ENCODE results near the gene NCK2. TPM values are rescaled to one million over a fixed set of nuclear protein-coding genes. Genes with fewer than 3 reads are reported as not detected.

NCK2 gene
- total RNA-seq, 1 experiment from 2014 or later: 21.6 TPM

DNA sequence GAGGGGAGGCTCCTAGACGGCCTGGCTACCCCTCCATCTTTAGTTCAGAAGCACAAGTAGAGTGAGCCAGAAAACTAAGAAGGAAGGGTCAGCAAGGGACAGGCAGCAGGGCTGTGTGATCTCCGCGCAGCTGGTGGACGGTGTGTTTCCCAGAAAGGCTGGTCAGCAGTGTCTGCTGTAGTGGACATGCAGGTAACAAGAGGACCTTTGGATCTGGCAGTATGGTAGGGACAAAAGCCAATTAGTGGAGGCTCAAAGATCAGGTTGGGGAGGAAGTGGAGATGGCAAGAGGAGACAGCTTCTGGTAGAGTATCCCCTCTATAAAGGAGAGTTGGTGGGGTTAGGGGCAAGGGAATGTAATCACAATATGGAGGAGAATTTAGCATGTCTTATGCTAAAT, 95.1 kb downstream of the NCK2 start:
- H3K4me3 ChIP-seq (ENCODE audit: low read depth, low read length, poor library complexity, severe bottlenecking): no peak overlapping the region
- H3K4me1 ChIP-seq (ENCODE audit: insufficient read depth, low read length, poor library complexity, severe bottlenecking): no peaks in the 10 kb centered on the region
- H3K27me3 ChIP-seq (replicated peaks; ENCODE audit: insufficient read depth, low read depth, low read length, poor library complexity): no peaks in the 10 kb centered on the region
- ChIA-PET POLR2A (ENCODE audit: low non-redundant PET) (no interaction called here), CTCF (no interaction called here)
- no peaks in the 10 kb centered on the region for H3K36me3 ChIP-seq (ENCODE audit: insufficient read depth, low read length, poor library complexity, severe bottlenecking)
- TF ChIP-seq, protein P1, sequence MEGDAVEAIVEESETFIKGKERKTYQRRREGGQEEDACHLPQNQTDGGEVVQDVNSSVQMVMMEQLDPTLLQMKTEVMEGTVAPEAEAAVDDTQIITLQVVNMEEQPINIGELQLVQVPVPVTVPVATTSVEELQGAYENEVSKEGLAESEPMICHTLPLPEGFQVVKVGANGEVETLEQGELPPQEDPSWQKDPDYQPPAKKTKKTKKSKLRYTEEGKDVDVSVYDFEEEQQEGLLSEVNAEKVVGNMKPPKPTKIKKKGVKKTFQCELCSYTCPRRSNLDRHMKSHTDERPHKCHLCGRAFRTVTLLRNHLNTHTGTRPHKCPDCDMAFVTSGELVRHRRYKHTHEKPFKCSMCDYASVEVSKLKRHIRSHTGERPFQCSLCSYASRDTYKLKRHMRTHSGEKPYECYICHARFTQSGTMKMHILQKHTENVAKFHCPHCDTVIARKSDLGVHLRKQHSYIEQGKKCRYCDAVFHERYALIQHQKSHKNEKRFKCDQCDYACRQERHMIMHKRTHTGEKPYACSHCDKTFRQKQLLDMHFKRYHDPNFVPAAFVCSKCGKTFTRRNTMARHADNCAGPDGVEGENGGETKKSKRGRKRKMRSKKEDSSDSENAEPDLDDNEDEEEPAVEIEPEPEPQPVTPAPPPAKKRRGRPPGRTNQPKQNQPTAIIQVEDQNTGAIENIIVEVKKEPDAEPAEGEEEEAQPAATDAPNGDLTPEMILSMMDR (conservative IDR thresholded peaks at IDR 0.05; ENCODE audit: low read depth, low read length): no peak
- no peak for TF ChIP-seq EZH2 (IDR thresholded peaks at IDR 0.05; ENCODE audit: borderline replicate concordance, low read depth, low read length, poor library complexity, severe bottlenecking)
- DNase-seq (ENCODE audit: low spot score): no peak
- BruUV-seq (replicated peaks): no TSS peak
- peaks cover 4% of the 10 kb centered on the region for H3K9me3 ChIP-seq (ENCODE audit: low read depth, low read length, poor library complexity, severe bottlenecking)
- H3K27ac ChIP-seq (ENCODE audit: low read depth, low read length, poor library complexity, severe bottlenecking): no peak overlapping the region
- intact Hi-C loops (cut with micrococcal nuclease; ENCODE audit: unreplicated experiment): no loop called here

GRCh38 chr2:105840933-105841332, 96.2 kb downstream of the NCK2 start:
- H3K4me1 ChIP-seq (ENCODE audit: insufficient read depth, low read length, poor library complexity, severe bottlenecking): no peaks in the 10 kb centered on the region
- no peaks in the 10 kb centered on the region for H3K36me3 ChIP-seq (ENCODE audit: insufficient read depth, low read length, poor library complexity, severe bottlenecking)
- H3K27ac ChIP-seq (ENCODE audit: low read depth, low read length, poor library complexity, severe bottlenecking): no peak overlapping the region
- ChIA-PET CTCF (no interaction called here), POLR2A (ENCODE audit: low non-redundant PET) (no interaction called here)
- no peak overlapping the region for H3K4me3 ChIP-seq (ENCODE audit: low read depth, low read length, poor library complexity, severe bottlenecking)
- BruUV-seq (replicated peaks): no TSS peak
- H3K27me3 ChIP-seq (replicated peaks; ENCODE audit: insufficient read depth, low read depth, low read length, poor library complexity): no peaks in the 10 kb centered on the region
- no peak for TF ChIP-seq EZH2 (IDR thresholded peaks at IDR 0.05; ENCODE audit: borderline replicate concordance, low read depth, low read length, poor library complexity, severe bottlenecking)
- TF ChIP-seq, protein P1 (conservative IDR thresholded peaks at IDR 0.05; ENCODE audit: low read depth, low read length): no peak
- intact Hi-C loops (cut with micrococcal nuclease; ENCODE audit: unreplicated experiment): no loop called here
- no peak for DNase-seq (ENCODE audit: low spot score)
- H3K9me3 ChIP-seq (ENCODE audit: low read depth, low read length, poor library complexity, severe bottlenecking): no peaks in the 10 kb centered on the region

DNA sequence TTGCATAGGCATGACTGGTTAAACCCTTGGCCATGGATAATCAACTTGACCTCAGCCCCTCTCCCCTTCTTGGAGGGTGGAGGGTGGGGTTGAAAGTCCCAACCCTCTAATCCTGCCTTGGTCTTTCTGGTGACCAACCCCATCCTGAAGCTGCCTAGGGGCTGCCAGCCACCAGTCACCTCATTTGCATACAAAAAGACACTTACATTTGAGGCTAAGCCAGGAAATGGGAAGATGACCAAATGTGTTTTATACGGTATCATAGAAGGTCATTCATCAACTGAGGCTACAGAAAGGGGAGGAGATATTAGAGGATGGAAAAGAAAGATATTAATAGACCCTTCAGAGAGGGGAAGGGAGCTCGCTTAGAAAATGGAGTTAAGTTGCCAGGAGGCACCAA, 96.8 kb downstream of the NCK2 start:
- ChIA-PET CTCF (no interaction called here), POLR2A (ENCODE audit: low non-redundant PET) (no interaction called here)
- no peaks in the 10 kb centered on the region for H3K4me1 ChIP-seq (ENCODE audit: insufficient read depth, low read length, poor library complexity, severe bottlenecking)
- no peak overlapping the region for H3K27ac ChIP-seq (ENCODE audit: low read depth, low read length, poor library complexity, severe bottlenecking)
- H3K4me3 ChIP-seq (ENCODE audit: low read depth, low read length, poor library complexity, severe bottlenecking): no peak overlapping the region
- intact Hi-C loops (cut with micrococcal nuclease; ENCODE audit: unreplicated experiment): no loop called here
- no peaks in the 10 kb centered on the region for H3K36me3 ChIP-seq (ENCODE audit: insufficient read depth, low read length, poor library complexity, severe bottlenecking)
- H3K27me3 ChIP-seq (replicated peaks; ENCODE audit: insufficient read depth, low read depth, low read length, poor library complexity): no peaks in the 10 kb centered on the region
- DNase-seq (ENCODE audit: low spot score): no peak
- no peaks in the 10 kb centered on the region for H3K9me3 ChIP-seq (ENCODE audit: low read depth, low read length, poor library complexity, severe bottlenecking)
- no peak for TF ChIP-seq EZH2 (IDR thresholded peaks at IDR 0.05; ENCODE audit: borderline replicate concordance, low read depth, low read length, poor library complexity, severe bottlenecking)
- TF ChIP-seq, protein P1 (conservative IDR thresholded peaks at IDR 0.05; ENCODE audit: low read depth, low read length): no peak
- no TSS peak for BruUV-seq (replicated peaks)

Data from A673 (cell line).